SU-DHL-6 (cell line): ENCODE data around the gene MAP3K10.

Experiments used
- CTCF ChIP-seq: fragments of 200-600 bp; sonication (generic); IDR thresholded peaks from one replicate; pipeline ENCODE4 v1.5.1; 2017; ENCODE audit warnings: antibody characterized with exemption, mild to moderate bottlenecking, low read length, moderate library complexity; ENCODE audit not compliant: insufficient read depth, poor library complexity, severe bottlenecking
- EZH2phosphoT487 ChIP-seq: fragments of 200-600 bp; sonication (generic), shearing (Covaris generic); conservative IDR thresholded peaks from 2 replicates; pipeline ENCODE4 v1.6.1; 2018; ENCODE audit warnings: mild to moderate bottlenecking, antibody characterized with exemption, low read length, moderate library complexity, mixed read lengths

GRCh38 chr19:40261631-40262030 lies 70.4 kb downstream of the MAP3K10 start:
- TF ChIP-seq CTCF (no peak), EZH2phosphoT487 (no peak)
